Epithelial cell of proximal tubule (primary cell): ENCODE measurements around the gene WDR48. TPM values are rescaled to one million over a fixed set of nuclear protein-coding genes. Genes with fewer than 3 reads are reported as not detected.
A peak's percentile ranks its signal among the peaks of the same experiment; 100 is the strongest.

Experiments
- DNase-seq: peaks from one replicate; pipeline ENCODE4 v3.0.0-alpha.2; 2011; ENCODE audit warnings: low read depth
- H3K4me3 ChIP-seq: 2 replicates; pipeline ENCODE4 v1.5.1; 2011; ENCODE audit warnings: low read depth, mild to moderate bottlenecking, low read length
- CTCF ChIP-seq: conservative IDR thresholded peaks from 2 replicates; pipeline ENCODE4 v1.5.1; 2012; ENCODE audit warnings: low read depth, mild to moderate bottlenecking, low read length
- total RNA-seq: library from RNA; depleted of rRNA; stranded (reverse); fragments of >200 nt; gene quantifications from 2 replicates; pipeline ENCODE4 v1.2.3, GENCODE V29; 2015

The WDR48 gene
- total RNA-seq, 1 donor from 2014 or later, result 29.5 TPM

- TF ChIP-seq CTCF, result no peak
- no peak overlapping the region for H3K4me3 ChIP-seq
- no peak for DNase-seq
Measured at GRCh38 chr3:39104961-39105686, 53.3 kb downstream of the WDR48 start.

GRCh38 chr3:39105687-39106063 lies 53.9 kb downstream of the WDR48 start:
- no peak for DNase-seq
- peak overlapping the region; percentile 87 for H3K4me3 ChIP-seq
- no peak for TF ChIP-seq CTCF

- TF ChIP-seq CTCF, result no peak
- DNase-seq, result no peak
- H3K4me3 ChIP-seq, result peak overlapping the region; percentile 87
Measured at GRCh38 chr3:39106281-39106811, 54.5 kb downstream of the WDR48 start.

GRCh38 chr3:39106851-39107387 lies 55.1 kb downstream of the WDR48 start:
- no peak for DNase-seq
- H3K4me3 ChIP-seq, result peak overlapping the region; percentile 87
- TF ChIP-seq CTCF, result no peak

- H3K4me3 ChIP-seq, result peak within 1 kb of the TSS; percentile 87
- no peak for TF ChIP-seq CTCF
- no peak for DNase-seq
Measured at GRCh38 chr3:39107388-39108199, 55.8 kb downstream of the WDR48 start, which contains the start of the genes GORASP1 and TTC21A. Gene GORASP1, minus strand, starts transcription at chr3:39107627. Its CDS starts 86 bp downstream, at chr3:39107541. Gene TTC21A, plus strand, starts transcription at chr3:39107680. Its CDS starts 158 bp downstream, at chr3:39107838.

GRCh38 chr3:39108200-39108710 lies 56.4 kb downstream of the WDR48 start:
- TF ChIP-seq CTCF, result no peak
- DNase-seq, result no peak

More at GRCh38 chr3:39108200-39108710, 56.4 kb downstream of the WDR48 start:
- peak overlapping the region; percentile 87 for H3K4me3 ChIP-seq
